BLaER1 treated with 17β-estradiol and CSF1 and Interleukin-3, amounts not matched to agents 10 nM and 100 nM (cell line): ENCODE measurements around the gene TRAF4.
"Not testable (repeated sequence)": the region's sequence is repeated elsewhere in the genome, so short reads cannot be mapped to it uniquely, and the experiment has no call there.

Source experiments
- H3K27ac ChIP-seq, 11 experiments: shearing (Covaris generic); formaldehyde crosslinking; 2 replicates each; pipeline ENCODE4 v1.8.1; 2022
- H3K27me3 ChIP-seq, 11 experiments: shearing (Covaris generic); formaldehyde crosslinking; 2 replicates each; pipeline ENCODE4 v1.8.1; 2022
- H3K36me3 ChIP-seq, 11 experiments: shearing (Covaris generic); formaldehyde crosslinking; 2 replicates each; pipeline ENCODE4 v1.8.1; 2022
- H3K4me1 ChIP-seq, 10 experiments: shearing (Covaris generic); formaldehyde crosslinking; 2 replicates each; pipeline ENCODE4 v1.8.1; 2022
- H3K4me2 ChIP-seq, 11 experiments: shearing (Covaris generic); formaldehyde crosslinking; 2 replicates each; pipeline ENCODE4 v1.8.1; 2022
- H3K4me3 ChIP-seq, 10 experiments: shearing (Covaris generic); formaldehyde crosslinking; 2 replicates each; pipeline ENCODE4 v1.8.1; 2022
- H3K9ac ChIP-seq, 11 experiments: shearing (Covaris generic); formaldehyde crosslinking; 2 replicates each; pipeline ENCODE4 v1.8.1; 2022
- H3K9me3 ChIP-seq, 11 experiments: shearing (Covaris generic); formaldehyde crosslinking; replicated peaks in 1 of 11; 2 replicates each; pipeline ENCODE4 v1.8.1; 2022
- H4K20me1 ChIP-seq, 11 experiments: shearing (Covaris generic); formaldehyde crosslinking; 2 replicates each; pipeline ENCODE4 v1.8.1; 2022
- Cebpa-rat ChIP-seq, 11 experiments: shearing (Covaris generic); IDR thresholded peaks; 2 replicates each; pipeline ENCODE4 v1.8.1; 2022

Gene TRAF4

GRCh38 chr17:28719021-28719433 is 24.8 kb upstream of the TRAF4 start:
- Histone ChIP-seq H3K27me3 (no peaks in the 10 kb centered on the region), H3K36me3 (peaks cover 50 to 61% (median 56%) of the 10 kb centered on the region in 11 experiments), H4K20me1 (peaks cover 34 to 68% (median 57%) of the 10 kb centered on the region in 11 experiments), H3K9ac (peak overlapping the region; percentile 83 to 99 (median 96); a peak in 21 of 22 replicates), H3K4me3 (peak overlapping the region; percentile 71 to 97 (median 86)), H3K4me2 (peak overlapping the region; percentile 83 to 99 (median 97)), H3K4me1 (peaks cover 55 to 67% (median 61%) of the 10 kb centered on the region in 10 experiments), H3K27ac (peak overlapping the region; percentile 86 to 99 (median 96)), H3K9me3 (no peaks in the 10 kb centered on the region)
- no peak for TF ChIP-seq Cebpa-rat (IDR thresholded peaks at IDR 0.05)

DNA sequence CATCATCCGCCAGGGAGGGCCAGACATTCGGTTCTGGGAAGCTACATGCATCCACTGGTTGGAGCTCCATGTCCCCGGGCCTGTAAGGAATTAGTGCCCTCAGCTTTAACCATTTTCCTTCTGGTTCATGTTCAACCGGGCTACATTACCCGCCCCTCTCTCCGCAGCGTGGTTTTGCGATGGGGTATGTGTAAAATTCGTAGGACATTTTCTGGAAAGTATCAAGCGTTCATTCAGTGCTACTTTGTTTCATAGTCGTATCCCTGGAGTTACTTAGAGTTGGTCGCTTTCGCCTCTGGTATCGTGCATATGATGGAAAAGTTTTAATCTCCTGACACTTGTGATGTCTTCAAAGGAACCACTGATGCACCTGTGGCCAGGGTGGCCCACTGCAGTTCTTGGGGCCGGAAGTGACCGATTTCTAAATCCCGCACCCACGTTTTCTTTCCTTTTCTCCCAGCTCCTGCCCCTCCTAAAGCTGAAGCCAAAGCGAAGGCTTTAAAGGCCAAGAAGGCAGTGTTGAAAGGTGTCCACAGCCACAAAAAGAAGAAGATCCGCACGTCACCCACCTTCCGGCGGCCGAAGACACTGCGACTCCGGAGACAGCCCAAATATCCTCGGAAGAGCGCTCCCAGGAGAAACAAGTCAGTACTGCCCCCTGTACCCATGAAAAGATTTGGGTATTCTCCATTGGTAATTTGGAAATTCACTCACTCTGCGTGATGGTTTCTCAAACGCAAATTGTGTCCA is 23.4 kb upstream of the TRAF4 start:
- peak overlapping the region; percentile 90 to 100 (median 100) for H3K4me2 ChIP-seq
- H3K9ac ChIP-seq = peak overlapping the region; percentile 83 to 99 (median 96)
- peak overlapping the region; percentile 86 to 99 (median 96) for H3K27ac ChIP-seq
- no peaks in the 10 kb centered on the region for H3K9me3 ChIP-seq
- H4K20me1 ChIP-seq = peaks cover 44 to 71% (median 63%) of the 10 kb centered on the region in 11 experiments
- H3K4me3 ChIP-seq = peak overlapping the region; percentile 71 to 97 (median 86)
- H3K4me1 ChIP-seq = peaks cover 67 to 72% (median 71%) of the 10 kb centered on the region in 10 experiments
- H3K36me3 ChIP-seq = peaks cover 45 to 55% (median 52%) of the 10 kb centered on the region in 11 experiments
- TF ChIP-seq Cebpa-rat (IDR thresholded peaks at IDR 0.05) = no peak
- H3K27me3 ChIP-seq = no peaks in the 10 kb centered on the region

GRCh38 chr17:28720997-28721329 is 22.8 kb upstream of the TRAF4 start:
- Histone ChIP-seq H3K27ac (peak overlapping the region; percentile 86 to 99 (median 96); a peak in 21 of 22 replicates), H3K4me2 (peak overlapping the region; percentile 90 to 100 (median 100)), H3K4me1 (peaks cover 66 to 72% (median 70%) of the 10 kb centered on the region in 10 experiments), H3K9ac (peak overlapping the region; percentile 83 to 99 (median 96)), H4K20me1 (peaks cover 44 to 69% (median 62%) of the 10 kb centered on the region in 11 experiments), H3K4me3 (peak overlapping the region; percentile 71 to 97 (median 86)), H3K36me3 (peaks cover 41 to 50% (median 47%) of the 10 kb centered on the region in 11 experiments)
- not testable (repeated sequence) for H3K9me3 ChIP-seq, H3K27me3 ChIP-seq

GRCh38 chr17:28722417-28723158 is 21.2 kb upstream of the TRAF4 start:
- no peaks in the 10 kb centered on the region for H3K9me3 ChIP-seq
- peaks cover 63 to 67% (median 65%) of the 10 kb centered on the region in 10 experiments for H3K4me1 ChIP-seq
- H3K27ac ChIP-seq = peak overlapping the region in 9 of 11 experiments; percentile 25 to 99 (median 97); a peak in 15 of 22 replicates
- peak overlapping the region; percentile 90 to 100 (median 100) for H3K4me2 ChIP-seq
- peak overlapping the region; percentile 83 to 99 (median 96) for H3K9ac ChIP-seq
- no peaks in the 10 kb centered on the region for H3K27me3 ChIP-seq
- no peak for TF ChIP-seq Cebpa-rat (IDR thresholded peaks at IDR 0.05)
- peaks cover 41 to 48% (median 45%) of the 10 kb centered on the region in 11 experiments for H3K36me3 ChIP-seq
- peaks cover 43 to 59% (median 54%) of the 10 kb centered on the region in 11 experiments for H4K20me1 ChIP-seq
- peak overlapping the region; percentile 71 to 97 (median 86); a peak in 19 of 20 replicates for H3K4me3 ChIP-seq

DNA sequence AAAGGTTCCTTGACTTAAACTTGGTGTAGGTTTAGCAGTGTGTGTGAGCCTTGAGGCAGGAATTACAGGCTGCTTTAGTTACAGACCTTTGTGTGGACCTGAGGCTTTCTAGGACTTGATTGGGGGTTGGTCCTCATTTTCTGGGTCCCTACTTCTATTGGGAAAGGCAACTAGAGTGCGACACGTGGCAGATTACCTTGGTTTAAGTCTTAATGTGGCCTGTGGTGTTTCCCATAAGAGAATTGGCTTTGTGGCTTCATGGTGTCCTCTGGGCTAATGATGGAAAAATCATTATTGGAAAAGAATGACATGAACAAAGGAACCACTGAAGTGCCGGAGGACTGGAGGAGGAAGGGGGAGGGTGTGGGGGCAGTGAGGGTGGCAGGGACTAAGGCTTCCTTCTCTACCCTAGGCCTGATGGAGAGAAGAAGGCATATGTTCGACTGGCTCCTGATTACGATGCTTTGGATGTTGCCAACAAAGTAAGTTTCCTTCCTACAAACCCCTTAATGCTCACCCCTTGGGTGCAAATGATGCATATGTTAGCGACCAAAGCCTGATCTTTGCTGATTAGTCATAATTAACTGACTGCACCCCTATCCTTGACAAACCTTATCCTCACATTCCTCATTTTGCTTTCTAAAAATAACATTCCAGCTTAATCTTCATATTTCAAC is 20.5 kb upstream of the TRAF4 start:
- H3K27ac ChIP-seq = peak overlapping the region in 9 of 11 experiments; percentile 25 to 99 (median 97); a peak in 10 of 22 replicates
- peak overlapping the region; percentile 83 to 99 (median 96) for H3K9ac ChIP-seq
- H3K4me2 ChIP-seq = peak overlapping the region; percentile 90 to 100 (median 100)
- no peak for TF ChIP-seq Cebpa-rat (IDR thresholded peaks at IDR 0.05)
- H3K4me3 ChIP-seq = peak overlapping the region in 8 of 10 experiments; percentile 83 to 97 (median 92); a peak in 17 of 20 replicates
- H4K20me1 ChIP-seq = peaks cover 43 to 59% (median 54%) of the 10 kb centered on the region in 11 experiments
- H3K4me1 ChIP-seq = peaks cover 67 to 72% (median 70%) of the 10 kb centered on the region in 10 experiments
- no peaks in the 10 kb centered on the region for H3K9me3 ChIP-seq
- H3K36me3 ChIP-seq = peaks cover 41 to 48% (median 45%) of the 10 kb centered on the region in 11 experiments
- no peaks in the 10 kb centered on the region for H3K27me3 ChIP-seq

GRCh38 chr17:28723836-28724499 is 19.8 kb upstream of the TRAF4 start:
- Histone ChIP-seq H3K36me3 (peaks cover 41 to 48% (median 45%) of the 10 kb centered on the region in 11 experiments), H3K4me2 (peak overlapping the region; percentile 90 to 100 (median 100)), H3K4me1 (peaks cover 60 to 67% (median 64%) of the 10 kb centered on the region in 10 experiments), H3K4me3 (peak overlapping the region in 8 of 10 experiments; percentile 8 to 97 (median 88); a peak in 11 of 20 replicates), H4K20me1 (peaks cover 43 to 59% (median 54%) of the 10 kb centered on the region in 11 experiments), H3K9ac (peak overlapping the region; percentile 83 to 99 (median 96); a peak in 18 of 22 replicates), H3K27ac (peak overlapping the region in 4 of 11 experiments; percentile 8 to 86 (median 83); a peak in 6 of 22 replicates)
- H3K27me3 ChIP-seq, H3K9me3 ChIP-seq: not testable (repeated sequence)

DNA sequence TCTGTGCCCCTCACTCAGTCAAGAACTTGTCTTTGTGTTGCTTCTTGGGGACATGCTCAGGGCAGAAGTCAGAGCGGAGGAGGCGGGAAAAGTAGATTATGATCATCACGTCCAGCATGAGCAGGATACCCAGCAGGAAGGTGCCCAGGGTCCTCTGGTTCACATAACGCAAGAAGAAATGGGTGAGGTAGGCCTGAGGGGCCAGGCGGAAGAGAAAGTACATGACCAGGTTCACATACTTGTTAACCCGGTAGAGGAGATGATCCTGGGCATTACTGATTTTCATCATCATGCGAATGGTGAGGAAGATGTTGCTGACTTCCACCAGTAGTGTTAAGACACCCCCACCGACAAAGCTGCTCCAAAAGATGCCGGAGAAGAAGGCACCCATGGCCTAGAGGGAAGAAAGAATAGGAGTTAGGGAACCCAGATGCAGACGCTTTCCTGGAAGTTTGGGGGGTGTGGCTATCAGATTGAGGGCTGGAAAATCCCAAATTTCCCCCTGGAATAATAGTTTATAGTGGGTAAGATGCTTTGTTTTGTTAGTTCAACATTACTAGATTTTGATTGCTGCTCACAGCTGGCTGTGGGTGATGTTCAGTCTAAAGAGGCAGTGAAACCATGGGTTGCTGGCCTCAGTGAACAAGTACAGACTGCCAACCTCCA is 19.2 kb upstream of the TRAF4 start:
- Histone ChIP-seq H3K4me2 (peak overlapping the region; percentile 90 to 100 (median 100)), H4K20me1 (peaks cover 43 to 59% (median 54%) of the 10 kb centered on the region in 11 experiments), H3K9me3 (no peaks in the 10 kb centered on the region), H3K27ac (peak overlapping the region in 10 of 11 experiments; percentile 49 to 86 (median 83); a peak in 16 of 22 replicates), H3K36me3 (peaks cover 41 to 48% (median 45%) of the 10 kb centered on the region in 11 experiments), H3K4me3 (peak overlapping the region; percentile 63 to 87 (median 78); a peak in 16 of 20 replicates), H3K4me1 (peaks cover 62 to 70% (median 67%) of the 10 kb centered on the region in 10 experiments), H3K9ac (peak overlapping the region in 10 of 11 experiments; percentile 83 to 99 (median 96); a peak in 20 of 22 replicates), H3K27me3 (no peaks in the 10 kb centered on the region)
- no peak for TF ChIP-seq Cebpa-rat (IDR thresholded peaks at IDR 0.05)
